Measurements from ENCODE around the gene CTSF. TPM values are rescaled to one million over a fixed set of nuclear protein-coding genes. Genes with fewer than 3 reads are reported as not detected.
A peak's percentile ranks its signal among the peaks of the same experiment; 100 is the strongest.

Gene CTSF
- total RNA-seq, 1 experiment from 2014 or later: 3.7 TPM

DNA sequence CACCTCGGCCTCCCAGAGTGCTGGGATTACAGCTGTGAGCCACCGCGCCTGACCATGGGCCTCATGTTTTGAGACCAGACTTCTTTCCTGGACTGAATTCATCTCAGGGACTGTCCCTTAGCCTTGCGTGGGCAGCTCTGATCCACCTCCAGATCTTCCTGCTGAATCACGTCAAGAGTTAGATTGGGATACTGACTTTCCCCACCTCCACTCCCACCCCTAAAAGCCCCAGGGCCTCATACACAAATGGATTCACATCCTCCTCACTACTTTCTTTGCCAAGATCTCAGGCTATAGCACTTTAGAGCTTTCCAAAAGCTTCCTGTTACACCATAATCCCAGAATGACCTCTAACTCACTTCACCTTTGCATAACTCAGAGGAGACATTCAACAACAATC lies 12.4 kb upstream of the CTSF start:
- H3K27ac ChIP-seq (ENCODE audit: low read depth, low read length, poor library complexity, severe bottlenecking): no peak overlapping the region
- intact Hi-C loops (cut with micrococcal nuclease; ENCODE audit: unreplicated experiment): no loop called here
- ChIA-PET CTCF (interaction anchor here (0.5 to 2.5 kb wide), 3 partner anchors 8 to 253 kb away, joined by 3 to 9 read pairs (median 3); no protein-coding TSS in a partner anchor), POLR2A (ENCODE audit: low non-redundant PET) (no interaction called here)
- DNase-seq (ENCODE audit: low spot score): no peak
- H3K27me3 ChIP-seq (replicated peaks; ENCODE audit: insufficient read depth, low read depth, low read length, poor library complexity): no peaks in the 10 kb centered on the region
- no peaks in the 10 kb centered on the region for H3K4me1 ChIP-seq (ENCODE audit: insufficient read depth, low read length, poor library complexity, severe bottlenecking)
- no peak overlapping the region for H3K4me3 ChIP-seq (ENCODE audit: low read depth, low read length, poor library complexity, severe bottlenecking)
- no TSS peak for BruUV-seq (replicated peaks)
- H3K36me3 ChIP-seq (ENCODE audit: insufficient read depth, low read length, poor library complexity, severe bottlenecking): no peaks in the 10 kb centered on the region
- no peaks in the 10 kb centered on the region for H3K9me3 ChIP-seq (ENCODE audit: low read depth, low read length, poor library complexity, severe bottlenecking)
- TF ChIP-seq, protein P1, sequence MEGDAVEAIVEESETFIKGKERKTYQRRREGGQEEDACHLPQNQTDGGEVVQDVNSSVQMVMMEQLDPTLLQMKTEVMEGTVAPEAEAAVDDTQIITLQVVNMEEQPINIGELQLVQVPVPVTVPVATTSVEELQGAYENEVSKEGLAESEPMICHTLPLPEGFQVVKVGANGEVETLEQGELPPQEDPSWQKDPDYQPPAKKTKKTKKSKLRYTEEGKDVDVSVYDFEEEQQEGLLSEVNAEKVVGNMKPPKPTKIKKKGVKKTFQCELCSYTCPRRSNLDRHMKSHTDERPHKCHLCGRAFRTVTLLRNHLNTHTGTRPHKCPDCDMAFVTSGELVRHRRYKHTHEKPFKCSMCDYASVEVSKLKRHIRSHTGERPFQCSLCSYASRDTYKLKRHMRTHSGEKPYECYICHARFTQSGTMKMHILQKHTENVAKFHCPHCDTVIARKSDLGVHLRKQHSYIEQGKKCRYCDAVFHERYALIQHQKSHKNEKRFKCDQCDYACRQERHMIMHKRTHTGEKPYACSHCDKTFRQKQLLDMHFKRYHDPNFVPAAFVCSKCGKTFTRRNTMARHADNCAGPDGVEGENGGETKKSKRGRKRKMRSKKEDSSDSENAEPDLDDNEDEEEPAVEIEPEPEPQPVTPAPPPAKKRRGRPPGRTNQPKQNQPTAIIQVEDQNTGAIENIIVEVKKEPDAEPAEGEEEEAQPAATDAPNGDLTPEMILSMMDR (conservative IDR thresholded peaks at IDR 0.05; ENCODE audit: low read depth, low read length): no peak
- TF ChIP-seq EZH2 (IDR thresholded peaks at IDR 0.05; ENCODE audit: borderline replicate concordance, low read depth, low read length, poor library complexity, severe bottlenecking): no peak

DNA sequence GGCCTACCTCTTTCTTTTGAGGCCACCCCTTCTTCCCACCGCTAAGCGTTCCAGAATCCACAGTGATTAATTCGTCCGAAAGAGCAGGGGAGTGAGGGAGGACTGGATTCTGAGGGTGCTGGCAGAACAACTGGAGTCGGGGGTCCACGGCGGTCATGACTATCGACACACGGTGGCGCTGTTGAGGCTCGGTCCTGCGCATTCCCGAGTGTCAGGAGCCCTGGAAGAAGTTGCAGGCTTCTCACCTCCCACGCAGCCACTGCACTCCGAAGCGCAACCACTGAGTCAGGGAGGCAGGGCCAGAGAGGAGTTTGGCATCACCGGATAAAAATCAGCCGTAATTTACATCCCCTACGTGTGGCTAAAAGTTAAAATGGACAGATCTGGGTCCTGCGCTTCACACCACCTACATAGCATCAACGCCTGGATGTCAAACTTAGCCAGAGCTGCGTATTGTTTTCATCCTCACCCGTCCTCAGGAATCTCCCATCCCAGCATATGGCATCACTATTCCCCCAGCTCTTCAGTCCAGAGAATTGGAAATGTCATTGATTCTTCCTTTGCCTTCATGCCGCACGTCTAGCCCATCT lies 10.7 kb upstream of the CTSF start:
- DNase-seq (ENCODE audit: low spot score): peak; percentile 84
- TF ChIP-seq, protein P1 (conservative IDR thresholded peaks at IDR 0.05; ENCODE audit: low read depth, low read length): peak; percentile 93
- TF ChIP-seq EZH2 (IDR thresholded peaks at IDR 0.05; ENCODE audit: borderline replicate concordance, low read depth, low read length, poor library complexity, severe bottlenecking): no peak
- Histone ChIP-seq H3K9me3 (ENCODE audit: low read depth, low read length, poor library complexity, severe bottlenecking) (no peaks in the 10 kb centered on the region), H3K4me1 (ENCODE audit: insufficient read depth, low read length, poor library complexity, severe bottlenecking) (no peaks in the 10 kb centered on the region), H3K27ac (ENCODE audit: low read depth, low read length, poor library complexity, severe bottlenecking) (no peak overlapping the region), H3K4me3 (ENCODE audit: low read depth, low read length, poor library complexity, severe bottlenecking) (no peak overlapping the region), H3K27me3 (replicated peaks; ENCODE audit: insufficient read depth, low read depth, low read length, poor library complexity) (no peaks in the 10 kb centered on the region), H3K36me3 (ENCODE audit: insufficient read depth, low read length, poor library complexity, severe bottlenecking) (no peaks in the 10 kb centered on the region)
- POLR2A ChIA-PET (ENCODE audit: low non-redundant PET): no interaction called here
- CTCF ChIA-PET: interaction anchor here (2.5 kb wide), 1 partner anchor 99 kb away, joined by 9 read pairs; no protein-coding TSS in a partner anchor
- intact Hi-C loops (cut with micrococcal nuclease; ENCODE audit: unreplicated experiment): loop anchor here (1.0 kb wide), 1 partner anchor 99 kb away; no protein-coding TSS in a partner anchor
- BruUV-seq (replicated peaks): no TSS peak

DNA sequence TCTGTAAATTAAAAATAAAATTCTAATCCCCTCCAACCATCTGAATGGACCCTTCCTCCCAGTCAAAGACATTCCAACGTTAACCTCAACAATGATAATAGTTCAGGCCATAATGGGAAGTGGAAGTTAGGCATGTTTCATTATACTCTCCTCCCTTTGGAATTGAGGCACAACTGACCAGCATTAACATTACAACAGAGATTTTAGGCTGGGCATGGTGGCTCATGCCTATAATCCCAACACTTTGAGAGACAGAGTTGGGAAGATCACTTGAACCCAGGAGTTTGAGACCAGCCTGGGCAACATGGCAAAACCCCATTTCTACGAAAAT lies 2.4 kb upstream of the CTSF start:
- intact Hi-C loops (cut with micrococcal nuclease; ENCODE audit: unreplicated experiment): no loop called here
- Histone ChIP-seq H3K27ac (ENCODE audit: low read depth, low read length, poor library complexity, severe bottlenecking) (no peak overlapping the region), H3K36me3 (ENCODE audit: insufficient read depth, low read length, poor library complexity, severe bottlenecking) (no peaks in the 10 kb centered on the region), H3K4me3 (ENCODE audit: low read depth, low read length, poor library complexity, severe bottlenecking) (no peak overlapping the region), H3K9me3 (ENCODE audit: low read depth, low read length, poor library complexity, severe bottlenecking) (no peaks in the 10 kb centered on the region), H3K27me3 (replicated peaks; ENCODE audit: insufficient read depth, low read depth, low read length, poor library complexity) (no peaks in the 10 kb centered on the region), H3K4me1 (ENCODE audit: insufficient read depth, low read length, poor library complexity, severe bottlenecking) (peaks cover 5% of the 10 kb centered on the region)
- POLR2A ChIA-PET (ENCODE audit: low non-redundant PET): no interaction called here
- no peak for TF ChIP-seq EZH2 (IDR thresholded peaks at IDR 0.05; ENCODE audit: borderline replicate concordance, low read depth, low read length, poor library complexity, severe bottlenecking)
- TF ChIP-seq, protein P1 (conservative IDR thresholded peaks at IDR 0.05; ENCODE audit: low read depth, low read length): no peak
- CTCF ChIA-PET: no interaction called here
- no peak for DNase-seq (ENCODE audit: low spot score)
- no TSS peak for BruUV-seq (replicated peaks)
